ENCODE measurements around the gene SMC3.
"Not testable (repeated sequence)": the region's sequence is repeated elsewhere in the genome, so short reads cannot be mapped to it uniquely, and the experiment has no call there.

SMC3 gene

DNA sequence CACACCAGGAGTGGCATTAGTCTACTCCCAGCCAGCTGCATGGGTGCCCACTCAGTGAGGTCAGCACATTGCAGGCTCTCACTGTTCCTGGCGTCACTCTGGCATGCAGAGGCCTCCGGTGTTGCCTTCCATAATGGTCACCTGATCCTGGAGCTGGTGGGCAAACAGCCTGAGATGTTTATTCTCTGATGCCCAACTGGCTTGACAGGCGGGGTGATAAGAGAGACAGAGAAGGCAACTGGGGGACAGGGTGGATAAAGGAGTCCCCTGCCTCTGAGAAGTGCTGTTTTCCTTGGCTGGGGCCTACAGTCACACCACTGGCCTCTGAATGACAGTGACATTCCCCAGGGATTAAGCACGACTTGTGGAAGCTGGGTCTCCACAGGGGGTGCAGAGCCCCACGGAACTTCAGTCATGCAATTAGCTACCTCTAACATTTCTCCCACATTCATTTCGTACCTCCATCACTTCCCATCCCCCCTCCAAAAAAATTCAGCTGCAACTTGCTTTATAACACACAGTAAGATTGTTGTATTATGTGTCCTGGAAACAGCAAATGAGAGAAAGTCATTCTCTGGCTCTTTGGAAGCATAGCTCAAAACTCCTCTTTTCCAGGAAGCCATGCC, 69.5 kb downstream of the SMC3 start:
- H3K27ac Mint-ChIP-seq: no peak overlapping the region
- ATAC-seq (no peak), DNase-seq (no peak)
- H3K36me3 Mint-ChIP-seq (ENCODE audit: low read depth): no peaks in the 10 kb centered on the region
- no peaks in the 10 kb centered on the region for H3K9me3 Mint-ChIP-seq
- H3K4me1 Mint-ChIP-seq: peaks cover 14% of the 10 kb centered on the region
- H3K27me3 Mint-ChIP-seq: peaks cover 19% of the 10 kb centered on the region
- no peak overlapping the region for H3K4me3 Mint-ChIP-seq

DNA sequence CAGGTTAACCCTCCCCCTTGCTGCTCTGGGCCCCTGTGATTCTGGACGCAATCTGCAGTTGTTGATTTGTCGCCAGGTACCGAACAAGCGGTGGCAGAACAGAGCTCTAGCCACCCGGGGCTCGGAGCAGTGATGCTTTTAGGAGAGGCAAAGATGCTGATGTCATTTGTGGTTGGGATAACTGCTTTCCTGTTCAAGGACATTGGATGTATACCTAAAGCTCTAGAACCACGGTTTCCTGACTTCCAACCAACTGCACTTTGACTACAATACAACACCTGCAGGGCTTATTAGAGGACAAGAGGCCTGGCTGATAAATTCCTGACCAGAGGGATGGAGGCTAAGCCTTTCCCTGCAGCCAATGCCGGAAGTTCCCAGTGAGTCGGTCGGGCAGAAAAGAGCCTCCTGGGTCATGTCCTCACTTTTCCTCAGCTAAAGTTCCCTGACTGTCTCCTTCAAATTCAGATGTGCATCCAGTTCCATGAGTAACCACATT, 70.1 kb downstream of the SMC3 start:
- Mint-ChIP-seq H3K27me3 (peaks cover 25% of the 10 kb centered on the region), H3K4me1 (peaks cover 19% of the 10 kb centered on the region), H3K4me3 (no peak overlapping the region), H3K27ac (no peak overlapping the region), H3K9me3 (no peaks in the 10 kb centered on the region), H3K36me3 (ENCODE audit: low read depth) (no peaks in the 10 kb centered on the region)
- no peak for DNase-seq
- no peak for ATAC-seq

DNA sequence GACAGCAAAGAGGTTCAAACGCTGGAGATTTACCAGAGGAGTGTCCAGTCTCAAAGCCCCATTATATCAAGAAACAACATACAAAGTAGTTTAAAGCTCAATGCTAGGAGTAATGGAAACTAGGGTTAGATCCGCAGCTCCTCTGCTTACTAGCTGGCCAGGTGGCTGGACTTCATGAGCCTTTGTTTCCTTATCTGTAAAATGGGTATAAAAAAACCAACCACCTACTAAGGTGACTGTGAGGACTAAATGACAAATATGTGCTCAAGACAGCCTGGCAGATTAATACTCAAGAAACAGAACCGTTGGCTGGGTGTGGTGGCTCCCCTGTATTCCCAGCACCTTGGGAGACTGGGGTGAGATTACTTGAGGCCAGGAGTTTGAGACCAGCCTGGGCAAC, 70.8 kb downstream of the SMC3 start:
- H3K4me1 Mint-ChIP-seq: peaks cover 26% of the 10 kb centered on the region
- DNase-seq: no peak
- H3K9me3 Mint-ChIP-seq: no peaks in the 10 kb centered on the region
- no peaks in the 10 kb centered on the region for H3K36me3 Mint-ChIP-seq (ENCODE audit: low read depth)
- H3K27ac Mint-ChIP-seq: no peak overlapping the region
- ATAC-seq: no peak
- peaks cover 32% of the 10 kb centered on the region for H3K27me3 Mint-ChIP-seq
- H3K4me3 Mint-ChIP-seq: no peak overlapping the region

- Mint-ChIP-seq H3K4me1 (peaks cover 28% of the 10 kb centered on the region), H3K27me3 (peaks cover 34% of the 10 kb centered on the region)
- H3K4me3 Mint-ChIP-seq; H3K27ac Mint-ChIP-seq; ATAC-seq; H3K9me3 Mint-ChIP-seq; H3K36me3 Mint-ChIP-seq (ENCODE audit: low read depth); DNase-seq: not testable (repeated sequence)
Measured at GRCh38 chr10:110639046-110639445, 71.6 kb downstream of the SMC3 start.

DNA sequence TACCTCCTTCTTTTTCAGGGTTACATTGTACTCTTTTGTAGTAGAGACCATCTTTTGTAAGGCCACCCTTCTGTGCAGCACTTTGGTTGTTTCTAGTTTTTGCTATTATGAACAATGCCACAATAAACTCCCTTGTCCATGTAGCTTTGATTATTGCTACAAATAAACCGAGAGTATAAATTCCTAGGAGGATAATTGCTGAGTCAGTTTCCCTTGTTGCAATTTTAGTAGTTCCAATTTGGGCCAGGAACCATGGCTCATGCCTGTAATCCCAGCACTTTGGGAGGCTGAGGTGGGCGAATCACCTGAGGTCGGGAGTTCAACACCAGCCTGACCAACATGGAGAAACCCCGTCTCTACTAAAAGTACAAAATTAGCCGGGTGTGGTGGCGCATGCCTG, 72.4 kb downstream of the SMC3 start:
- H3K36me3 Mint-ChIP-seq (ENCODE audit: low read depth); ATAC-seq; H3K27ac Mint-ChIP-seq; H3K4me3 Mint-ChIP-seq; H3K9me3 Mint-ChIP-seq; DNase-seq: not testable (repeated sequence)
- H3K27me3 Mint-ChIP-seq: peaks cover 38% of the 10 kb centered on the region
- H3K4me1 Mint-ChIP-seq: peaks cover 32% of the 10 kb centered on the region

GRCh38 chr10:110641256-110641655, 73.8 kb downstream of the SMC3 start:
- Mint-ChIP-seq H3K27me3 (peaks cover 46% of the 10 kb centered on the region), H3K27ac (peak overlapping the region; percentile 36), H3K9me3 (no peaks in the 10 kb centered on the region), H3K4me3 (no peak overlapping the region), H3K36me3 (ENCODE audit: low read depth) (no peaks in the 10 kb centered on the region), H3K4me1 (peaks cover 33% of the 10 kb centered on the region)
- DNase-seq (peak; percentile 51), ATAC-seq (peak; percentile 88)

DNA sequence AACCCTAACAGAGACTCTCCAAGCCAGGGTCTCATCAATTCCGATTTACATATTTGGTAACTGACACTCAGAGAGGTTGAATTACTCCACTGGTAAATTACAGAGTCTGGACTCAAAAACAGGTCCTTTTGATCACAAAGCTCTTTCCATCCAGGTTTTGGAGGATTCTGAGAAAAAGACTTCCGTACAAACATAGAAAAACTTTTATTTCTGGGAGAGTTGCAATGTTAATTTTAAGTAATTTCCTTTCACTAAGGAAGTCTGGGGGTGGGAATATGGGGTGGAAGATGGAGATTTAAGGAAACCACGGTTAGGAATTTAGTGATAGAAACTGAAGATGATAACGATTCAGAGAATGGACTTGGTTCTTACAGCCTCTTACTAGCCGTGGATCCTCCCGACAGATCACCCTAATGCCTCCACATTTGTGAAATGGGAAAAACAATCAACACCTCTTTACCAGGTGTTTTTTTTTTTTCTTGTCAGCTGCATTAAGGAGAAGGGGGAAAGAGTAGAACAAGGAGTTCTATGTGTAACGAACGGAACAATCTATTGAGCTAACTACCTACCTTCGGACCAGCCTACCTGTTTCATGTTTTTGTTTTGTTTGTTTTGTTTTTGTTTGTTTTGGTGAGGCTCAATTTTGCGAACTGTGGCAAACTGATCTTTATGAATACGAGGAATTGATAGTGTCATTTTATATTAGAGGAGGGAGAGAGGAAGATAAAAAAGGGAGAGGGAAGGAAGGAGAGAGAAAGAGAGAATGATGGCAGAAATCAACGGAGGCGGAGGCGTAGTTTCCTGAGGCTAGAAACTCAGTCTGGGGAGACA, 74.9 kb downstream of the SMC3 start:
- ATAC-seq: no peak
- H3K4me1 Mint-ChIP-seq: peaks cover 33% of the 10 kb centered on the region
- DNase-seq: no peak
- H3K27ac Mint-ChIP-seq: peak overlapping the region; percentile 43
- H3K9me3 Mint-ChIP-seq: no peaks in the 10 kb centered on the region
- H3K4me3 Mint-ChIP-seq: peak overlapping the region; percentile 82
- peaks cover 53% of the 10 kb centered on the region for H3K27me3 Mint-ChIP-seq
- no peaks in the 10 kb centered on the region for H3K36me3 Mint-ChIP-seq (ENCODE audit: low read depth)

DNA sequence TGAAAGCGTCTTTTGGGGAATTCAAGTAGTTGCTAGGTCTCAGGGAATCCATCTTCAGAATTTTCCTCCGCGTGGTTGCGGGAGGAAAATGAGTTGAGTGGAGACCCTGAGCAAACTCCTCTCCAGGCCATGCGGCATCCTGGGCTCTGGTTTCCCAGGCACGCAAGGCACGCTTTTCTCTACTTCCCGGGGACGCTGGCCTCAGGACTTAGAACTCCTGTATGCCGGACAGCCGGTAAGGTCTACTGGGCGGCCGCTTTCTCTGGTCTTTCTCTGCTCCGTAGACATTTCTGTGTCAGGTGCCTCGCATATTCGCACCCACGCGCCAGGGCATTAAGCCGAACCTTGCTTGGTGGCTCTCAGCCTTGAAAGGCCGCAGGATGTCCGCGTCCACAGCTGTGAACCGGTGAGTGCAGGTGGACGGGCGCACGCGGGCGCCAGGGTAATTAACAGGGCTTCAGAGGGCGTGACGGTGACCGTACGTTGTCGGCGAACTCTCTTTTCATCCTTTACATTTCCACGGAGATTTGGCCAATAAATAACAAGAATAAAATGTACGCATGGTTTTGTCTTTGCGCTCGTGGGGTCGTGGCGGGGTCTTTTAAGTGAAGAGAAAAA, 75.6 kb downstream of the SMC3 start:
- Mint-ChIP-seq H3K27me3 (peaks cover 55% of the 10 kb centered on the region), H3K9me3 (no peaks in the 10 kb centered on the region), H3K36me3 (ENCODE audit: low read depth) (no peaks in the 10 kb centered on the region), H3K4me1 (peaks cover 33% of the 10 kb centered on the region), H3K4me3 (peak overlapping the region; percentile 82), H3K27ac (no peak overlapping the region)
- DNase-seq (no peak), ATAC-seq (no peak)

- Mint-ChIP-seq H3K9me3 (no peaks in the 10 kb centered on the region), H3K27me3 (peaks cover 63% of the 10 kb centered on the region), H3K36me3 (ENCODE audit: low read depth) (no peaks in the 10 kb centered on the region), H3K27ac (no peak within 1 kb of the TSS), H3K4me3 (peak within 1 kb of the TSS; percentile 82), H3K4me1 (peaks cover 33% of the 10 kb centered on the region)
- ATAC-seq (peak; percentile 38), DNase-seq (peak; percentile 21)
Measured at GRCh38 chr10:110643653-110644597, 76.4 kb downstream of the SMC3 start, which contains the start of gene RBM20. Gene RBM20, plus strand, starts transcription at chr10:110644336. Its CDS starts 119 bp downstream, at chr10:110644455.

DNA sequence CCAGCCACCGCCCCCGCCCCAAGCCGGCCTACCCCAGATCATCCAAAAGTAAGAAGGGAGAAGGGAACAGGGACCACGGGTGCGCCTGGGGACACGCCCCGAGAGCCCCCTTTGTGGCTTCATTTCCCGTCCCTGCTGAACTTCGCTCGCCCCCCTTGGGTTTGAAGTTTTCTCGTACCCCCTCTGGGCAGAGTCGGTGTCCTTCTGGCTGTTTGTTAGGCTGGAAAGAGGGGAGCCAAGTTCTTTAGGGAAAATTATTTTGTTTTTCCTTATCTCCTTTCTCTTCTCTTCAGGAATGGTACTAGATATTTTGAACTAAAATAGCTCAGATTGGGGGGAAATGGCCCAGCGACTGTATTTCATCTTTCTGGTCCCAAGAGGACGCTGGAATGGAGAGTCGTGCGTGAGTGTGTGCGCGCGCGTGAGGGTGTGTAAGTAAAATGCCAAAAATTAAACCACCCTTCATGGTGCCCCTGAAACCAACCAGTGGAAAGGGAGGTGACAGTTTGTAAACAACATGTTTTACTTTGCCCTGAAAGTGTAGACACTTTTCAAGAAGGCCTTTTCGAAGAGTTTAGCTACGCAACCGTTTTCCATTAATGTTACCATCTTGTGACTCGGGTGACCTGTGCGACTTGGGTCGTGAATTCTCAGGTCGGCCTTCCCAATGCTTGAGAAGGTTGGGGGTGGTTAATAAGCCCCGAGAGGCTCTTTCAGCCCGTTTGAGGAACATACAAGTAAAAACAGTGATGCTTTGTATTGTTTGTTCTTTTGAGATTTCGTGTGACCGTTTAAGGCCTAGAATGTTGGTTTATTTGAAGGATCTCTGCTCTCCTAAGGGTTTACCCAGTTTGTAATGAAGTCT, 77.3 kb downstream of the SMC3 start:
- H3K4me1 Mint-ChIP-seq: peaks cover 38% of the 10 kb centered on the region
- H3K4me3 Mint-ChIP-seq: peak overlapping the region; percentile 71
- ATAC-seq: no peak

DNA sequence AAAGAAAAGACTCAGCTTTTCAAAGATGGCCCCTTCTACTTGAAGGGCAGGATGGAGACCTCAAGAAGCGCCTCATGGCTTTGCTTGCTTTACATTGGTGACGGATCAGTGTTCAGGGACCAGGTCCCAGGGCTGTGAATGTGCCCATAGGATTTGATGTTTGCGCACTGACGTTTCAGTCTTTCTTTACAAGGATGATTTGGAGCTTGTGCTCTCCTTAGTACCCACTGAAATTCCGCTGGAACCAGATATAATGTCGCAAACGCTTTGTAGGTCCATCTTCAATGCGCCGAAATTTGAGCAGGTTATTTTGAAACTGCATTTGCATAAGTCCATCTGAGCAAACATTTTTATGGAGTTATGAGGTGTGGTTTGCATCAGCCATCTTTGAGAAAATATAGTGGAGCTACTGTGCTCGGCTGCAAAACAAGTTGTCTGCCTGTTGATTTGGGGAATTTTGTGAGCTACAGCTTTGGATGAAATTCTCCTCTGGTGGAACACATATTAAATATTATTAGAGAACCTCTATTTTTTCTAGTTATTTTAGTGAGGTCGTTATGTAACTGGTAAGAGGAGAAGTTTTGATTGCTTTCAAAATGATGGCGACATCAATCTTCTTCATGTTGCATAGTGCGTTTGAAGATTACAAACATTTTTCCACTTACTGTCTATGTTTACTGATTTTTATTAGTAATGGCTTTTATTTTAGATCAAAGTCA, 79.1 kb downstream of the SMC3 start:
- H3K4me3 Mint-ChIP-seq: no peak overlapping the region
- no peaks in the 10 kb centered on the region for H3K9me3 Mint-ChIP-seq
- no peak overlapping the region for H3K27ac Mint-ChIP-seq
- H3K36me3 Mint-ChIP-seq (ENCODE audit: low read depth): no peaks in the 10 kb centered on the region
- no peak for DNase-seq
- H3K27me3 Mint-ChIP-seq: peaks cover 65% of the 10 kb centered on the region
- no peak for ATAC-seq
- H3K4me1 Mint-ChIP-seq: peaks cover 45% of the 10 kb centered on the region

More for the DNA sequence above, 77.3 kb downstream of the SMC3 start:
- Mint-ChIP-seq H3K9me3 (no peaks in the 10 kb centered on the region), H3K36me3 (ENCODE audit: low read depth) (no peaks in the 10 kb centered on the region), H3K27me3 (peaks cover 67% of the 10 kb centered on the region), H3K27ac (no peak overlapping the region)
- no peak for DNase-seq

DNA sequence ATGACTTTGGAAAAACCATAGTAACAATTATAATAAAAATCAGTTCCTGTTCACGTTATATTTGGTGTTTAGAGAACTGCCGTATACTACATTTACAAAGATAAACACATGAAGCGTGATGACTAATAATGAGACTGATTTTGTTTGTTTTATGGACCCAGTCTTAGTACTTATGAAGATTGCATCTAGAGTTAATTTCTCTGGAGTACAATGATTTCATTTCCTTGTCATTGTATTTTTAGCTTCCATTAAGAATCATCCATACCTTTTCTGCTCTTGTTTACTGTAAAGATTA, 79.6 kb downstream of the SMC3 start:
- no peaks in the 10 kb centered on the region for H3K36me3 Mint-ChIP-seq (ENCODE audit: low read depth)
- ATAC-seq (no peak), DNase-seq (no peak)
- no peaks in the 10 kb centered on the region for H3K9me3 Mint-ChIP-seq
- peaks cover 45% of the 10 kb centered on the region for H3K4me1 Mint-ChIP-seq
- no peak overlapping the region for H3K27ac Mint-ChIP-seq
- peaks cover 60% of the 10 kb centered on the region for H3K27me3 Mint-ChIP-seq
- no peak overlapping the region for H3K4me3 Mint-ChIP-seq

Measured in activated naive CD8-positive, alpha-beta T cell treated with anti-CD3 and anti-CD28 coated beads, Interleukin-2, amount 50 U/mL, for 24 hours (primary cell).